D721Med (cell line): ENCODE data around the gene SPTB.

Experiments used
- DNase-seq: peaks from one replicate; pipeline ENCODE4 v3.0.0; 2011; ENCODE audit warnings: low spot score; ENCODE audit not compliant: insufficient read length
- FAIRE-seq: peaks from 2 replicates; lab custom pipeline; 2011; peaks lifted over from hg19 to GRCh38; lab: Jason Lieb, UNC
- TF ChIP-seq, protein P1 (sequence below): IDR thresholded peaks from 2 replicates; pipeline ENCODE4 v1.5.1; 2012; ENCODE audit warnings: mild to moderate bottlenecking, control low read depth; ENCODE audit not compliant: insufficient read depth; ENCODE audit errors: missing control alignments

The SPTB gene

DNA sequence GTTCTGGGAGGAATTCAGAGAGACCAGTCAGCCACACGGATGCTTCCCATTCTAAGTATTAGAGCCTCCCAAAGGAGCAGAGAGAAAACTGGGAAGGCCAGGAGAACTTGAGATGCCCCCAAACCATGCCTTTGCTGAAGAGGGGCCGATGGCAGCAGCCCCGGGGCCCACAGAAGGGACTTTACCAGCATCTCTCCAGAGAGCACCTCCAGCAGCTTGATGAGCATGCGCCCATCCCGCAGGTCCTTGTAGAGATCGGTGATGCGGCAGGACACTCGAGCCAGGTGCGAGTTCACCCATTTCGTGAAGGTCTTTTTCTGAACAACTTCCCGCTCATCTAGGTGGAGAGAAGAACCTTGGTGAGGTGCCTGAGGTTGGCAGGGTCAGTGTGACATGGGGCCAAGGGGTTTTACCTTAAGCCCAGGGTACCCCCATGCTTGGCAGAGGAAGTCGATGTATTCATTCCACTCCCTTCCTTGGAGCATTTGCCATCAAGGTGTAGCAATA, 74.9 kb downstream of the SPTB start:
- TF ChIP-seq, protein P1, sequence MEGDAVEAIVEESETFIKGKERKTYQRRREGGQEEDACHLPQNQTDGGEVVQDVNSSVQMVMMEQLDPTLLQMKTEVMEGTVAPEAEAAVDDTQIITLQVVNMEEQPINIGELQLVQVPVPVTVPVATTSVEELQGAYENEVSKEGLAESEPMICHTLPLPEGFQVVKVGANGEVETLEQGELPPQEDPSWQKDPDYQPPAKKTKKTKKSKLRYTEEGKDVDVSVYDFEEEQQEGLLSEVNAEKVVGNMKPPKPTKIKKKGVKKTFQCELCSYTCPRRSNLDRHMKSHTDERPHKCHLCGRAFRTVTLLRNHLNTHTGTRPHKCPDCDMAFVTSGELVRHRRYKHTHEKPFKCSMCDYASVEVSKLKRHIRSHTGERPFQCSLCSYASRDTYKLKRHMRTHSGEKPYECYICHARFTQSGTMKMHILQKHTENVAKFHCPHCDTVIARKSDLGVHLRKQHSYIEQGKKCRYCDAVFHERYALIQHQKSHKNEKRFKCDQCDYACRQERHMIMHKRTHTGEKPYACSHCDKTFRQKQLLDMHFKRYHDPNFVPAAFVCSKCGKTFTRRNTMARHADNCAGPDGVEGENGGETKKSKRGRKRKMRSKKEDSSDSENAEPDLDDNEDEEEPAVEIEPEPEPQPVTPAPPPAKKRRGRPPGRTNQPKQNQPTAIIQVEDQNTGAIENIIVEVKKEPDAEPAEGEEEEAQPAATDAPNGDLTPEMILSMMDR = no peak
- DNase-seq = no peak
- FAIRE-seq = no peak

DNA sequence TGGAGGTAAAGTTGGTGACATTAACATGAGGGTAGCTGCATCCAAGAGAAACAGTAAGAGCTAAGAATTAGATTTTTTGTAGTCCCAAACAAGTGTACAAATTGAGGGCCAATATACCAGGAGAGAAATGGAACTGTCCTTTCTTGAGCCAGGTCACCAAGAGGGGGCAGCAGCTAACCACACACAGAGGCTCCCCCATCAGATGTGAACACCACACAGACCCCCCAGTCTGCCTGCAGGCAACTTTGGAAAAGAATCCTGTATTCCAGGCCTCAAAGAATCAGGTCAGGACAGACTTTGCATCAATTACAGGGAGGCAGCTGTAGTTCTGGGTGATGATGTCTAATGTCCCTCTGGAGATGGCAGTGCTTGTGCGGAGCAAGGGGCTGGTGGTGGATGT, 77.9 kb downstream of the SPTB start:
- FAIRE-seq (no peak), DNase-seq (no peak)
- TF ChIP-seq, protein P1 = peak; percentile 27

DNA sequence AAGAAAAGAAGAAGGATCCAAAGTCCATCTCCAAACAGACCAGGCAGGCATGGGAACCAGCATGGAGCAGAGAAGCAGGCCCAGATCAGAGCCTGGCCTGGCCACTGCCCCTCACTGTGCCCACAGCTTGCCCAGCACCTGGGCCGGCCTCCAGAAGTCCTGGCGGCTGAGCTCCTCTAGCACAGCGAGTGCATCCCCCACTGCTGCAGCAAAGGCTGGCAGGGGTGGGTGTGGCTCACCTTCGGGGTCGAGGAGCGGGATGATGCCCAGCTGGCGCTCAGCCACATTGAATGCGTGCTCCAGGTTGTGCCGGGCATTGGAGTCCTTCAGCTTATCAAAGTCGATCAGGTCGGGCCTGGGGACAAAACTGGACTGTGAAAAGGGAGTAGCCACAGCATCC, 78.7 kb downstream of the SPTB start:
- TF ChIP-seq, protein P1 = no peak
- FAIRE-seq = no peak
- no peak for DNase-seq

DNA sequence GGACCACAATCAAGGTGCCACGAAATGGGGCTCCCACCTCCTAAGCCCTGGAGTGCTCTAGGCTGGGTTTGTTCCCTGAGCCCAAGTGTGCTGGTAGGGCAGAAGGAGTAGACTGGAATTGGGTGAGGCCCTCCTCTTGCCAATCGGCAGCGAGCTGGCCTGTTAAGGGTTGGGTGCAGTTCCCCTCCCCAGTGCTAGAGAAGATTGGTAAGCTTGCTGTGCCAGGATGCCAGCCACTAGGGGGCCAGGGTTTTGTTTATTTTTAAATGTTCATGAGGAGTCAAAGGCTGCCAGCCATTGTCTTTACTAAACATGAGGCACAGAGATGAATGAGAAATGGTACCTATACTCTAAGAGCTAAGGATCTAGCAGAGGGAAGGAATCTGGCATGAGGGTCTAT, 79.7 kb downstream of the SPTB start:
- FAIRE-seq (no peak), DNase-seq (no peak)
- TF ChIP-seq, protein P1 = peak; percentile 27

DNA sequence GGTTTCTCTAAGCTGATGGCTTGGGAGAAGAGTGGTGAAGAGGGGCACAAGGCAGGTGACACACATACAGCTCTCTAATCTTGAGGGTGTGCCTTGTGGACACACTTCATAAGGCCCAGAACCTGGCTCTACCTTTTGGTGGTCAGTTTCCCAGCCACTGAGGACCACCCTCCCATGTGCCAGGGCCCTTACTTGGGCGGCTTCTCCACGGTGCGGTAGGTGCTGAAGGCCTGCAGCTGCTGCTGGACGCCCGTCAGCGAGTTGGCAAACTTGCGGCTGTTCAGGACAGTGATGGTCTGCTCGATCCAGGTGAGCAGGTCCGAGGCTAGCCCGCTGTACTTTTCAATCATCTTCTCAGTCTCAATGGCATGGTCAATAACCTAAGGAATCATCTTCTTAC, 80.2 kb downstream of the SPTB start:
- FAIRE-seq = no peak

DNA sequence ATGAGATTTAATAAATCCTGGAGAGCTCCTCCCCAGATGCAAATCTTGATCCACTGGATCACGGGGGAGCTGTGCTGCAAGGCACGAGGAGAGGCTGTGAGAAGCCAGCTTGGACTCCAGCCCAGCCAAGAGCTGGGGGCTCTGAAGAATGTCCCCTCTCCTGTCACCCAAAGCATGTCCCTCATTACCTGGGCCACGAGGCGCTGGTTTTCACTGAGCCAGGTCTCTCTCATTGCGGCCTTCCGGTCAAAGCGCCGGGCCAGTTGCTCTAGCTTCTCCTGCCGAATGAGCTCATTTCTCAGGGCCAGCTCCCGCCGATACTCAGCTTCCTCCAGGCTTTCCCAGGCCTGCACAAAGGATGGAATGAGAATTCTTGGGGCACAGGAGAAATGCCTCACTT, 83.3 kb downstream of the SPTB start:
- DNase-seq = no peak
- FAIRE-seq = no peak
- TF ChIP-seq, protein P1 = no peak

More for the DNA sequence above, 80.2 kb downstream of the SPTB start:
- TF ChIP-seq, protein P1 = no peak
- no peak for DNase-seq

DNA sequence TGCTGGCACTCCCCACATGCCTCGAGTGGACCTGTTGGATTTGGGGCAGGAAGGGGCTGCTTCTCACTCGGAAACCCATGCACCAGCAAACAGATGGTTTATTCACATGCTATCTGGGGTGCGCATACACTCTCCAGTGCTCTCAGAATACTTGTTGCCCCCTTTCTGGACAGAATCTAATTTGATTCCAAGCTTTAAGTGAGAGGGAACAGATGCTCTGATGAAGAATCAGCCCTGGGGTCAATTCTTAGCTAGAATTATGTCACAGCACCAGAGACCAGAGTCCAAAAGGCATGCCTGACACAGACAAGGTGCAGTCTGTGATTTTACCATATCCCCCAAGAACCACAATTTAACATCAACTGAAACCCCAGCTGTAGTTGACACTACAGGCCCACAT, 83.8 kb downstream of the SPTB start:
- no peak for DNase-seq
- FAIRE-seq = no peak
- TF ChIP-seq, protein P1 = no peak
